ENCODE measurements around the gene SMPD2.

SMPD2 gene

DNA sequence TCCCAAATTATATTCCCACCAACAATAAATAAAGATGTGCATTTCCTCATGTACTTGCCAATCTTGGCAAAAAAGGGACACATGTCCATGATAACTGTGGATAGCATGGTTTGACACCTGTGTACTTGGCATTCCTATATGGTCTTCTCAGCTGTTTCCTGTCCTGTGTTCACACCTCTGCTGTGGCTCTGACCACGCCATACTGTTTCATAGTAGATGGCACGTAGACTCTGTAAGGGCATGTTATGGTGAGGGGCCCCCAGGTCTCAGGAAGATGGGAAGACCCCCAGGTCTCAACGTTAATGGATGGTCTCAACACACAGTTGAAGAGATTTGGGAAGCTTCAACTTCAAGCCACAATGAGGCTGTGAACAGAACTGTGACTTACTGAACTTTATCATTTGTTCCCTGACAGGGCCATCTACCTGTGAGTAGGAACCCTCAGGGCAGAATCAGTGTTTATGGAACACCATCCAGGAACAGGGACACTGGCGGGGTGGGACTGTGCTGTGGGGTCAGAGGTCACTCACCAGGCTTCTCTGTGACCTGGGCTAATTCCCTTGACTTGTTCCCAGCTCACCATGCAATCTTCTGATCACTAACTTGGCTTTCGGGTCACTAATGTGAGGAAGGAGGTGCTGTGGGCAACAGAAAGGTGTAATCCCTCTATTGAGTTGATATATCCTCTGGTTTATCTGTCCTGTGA is 30.7 kb downstream of the SMPD2 start:
- Histone ChIP-seq H3K27ac (replicated peaks) (no peak overlapping the region), H3K27me3 (ENCODE audit: insufficient read depth, poor library complexity, severe bottlenecking) (no peaks in the 10 kb centered on the region), H3K4me3 (replicated peaks; ENCODE audit: insufficient read depth, low read length) (no peak overlapping the region)
- TF ChIP-seq POLR2AphosphoS5 (IDR thresholded peaks at IDR 0.05; ENCODE audit: low read depth) (no peak), SPI1 (IDR thresholded peaks at IDR 0.05; ENCODE audit: borderline replicate concordance, low read depth) (no peak), GABPA (IDR thresholded peaks at IDR 0.05; ENCODE audit: low read depth) (no peak)
- TF ChIP-seq, protein P1, sequence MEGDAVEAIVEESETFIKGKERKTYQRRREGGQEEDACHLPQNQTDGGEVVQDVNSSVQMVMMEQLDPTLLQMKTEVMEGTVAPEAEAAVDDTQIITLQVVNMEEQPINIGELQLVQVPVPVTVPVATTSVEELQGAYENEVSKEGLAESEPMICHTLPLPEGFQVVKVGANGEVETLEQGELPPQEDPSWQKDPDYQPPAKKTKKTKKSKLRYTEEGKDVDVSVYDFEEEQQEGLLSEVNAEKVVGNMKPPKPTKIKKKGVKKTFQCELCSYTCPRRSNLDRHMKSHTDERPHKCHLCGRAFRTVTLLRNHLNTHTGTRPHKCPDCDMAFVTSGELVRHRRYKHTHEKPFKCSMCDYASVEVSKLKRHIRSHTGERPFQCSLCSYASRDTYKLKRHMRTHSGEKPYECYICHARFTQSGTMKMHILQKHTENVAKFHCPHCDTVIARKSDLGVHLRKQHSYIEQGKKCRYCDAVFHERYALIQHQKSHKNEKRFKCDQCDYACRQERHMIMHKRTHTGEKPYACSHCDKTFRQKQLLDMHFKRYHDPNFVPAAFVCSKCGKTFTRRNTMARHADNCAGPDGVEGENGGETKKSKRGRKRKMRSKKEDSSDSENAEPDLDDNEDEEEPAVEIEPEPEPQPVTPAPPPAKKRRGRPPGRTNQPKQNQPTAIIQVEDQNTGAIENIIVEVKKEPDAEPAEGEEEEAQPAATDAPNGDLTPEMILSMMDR (IDR thresholded peaks at IDR 0.05; ENCODE audit: insufficient read depth, low read length): no peak
- TF ChIP-seq, protein P2, sequence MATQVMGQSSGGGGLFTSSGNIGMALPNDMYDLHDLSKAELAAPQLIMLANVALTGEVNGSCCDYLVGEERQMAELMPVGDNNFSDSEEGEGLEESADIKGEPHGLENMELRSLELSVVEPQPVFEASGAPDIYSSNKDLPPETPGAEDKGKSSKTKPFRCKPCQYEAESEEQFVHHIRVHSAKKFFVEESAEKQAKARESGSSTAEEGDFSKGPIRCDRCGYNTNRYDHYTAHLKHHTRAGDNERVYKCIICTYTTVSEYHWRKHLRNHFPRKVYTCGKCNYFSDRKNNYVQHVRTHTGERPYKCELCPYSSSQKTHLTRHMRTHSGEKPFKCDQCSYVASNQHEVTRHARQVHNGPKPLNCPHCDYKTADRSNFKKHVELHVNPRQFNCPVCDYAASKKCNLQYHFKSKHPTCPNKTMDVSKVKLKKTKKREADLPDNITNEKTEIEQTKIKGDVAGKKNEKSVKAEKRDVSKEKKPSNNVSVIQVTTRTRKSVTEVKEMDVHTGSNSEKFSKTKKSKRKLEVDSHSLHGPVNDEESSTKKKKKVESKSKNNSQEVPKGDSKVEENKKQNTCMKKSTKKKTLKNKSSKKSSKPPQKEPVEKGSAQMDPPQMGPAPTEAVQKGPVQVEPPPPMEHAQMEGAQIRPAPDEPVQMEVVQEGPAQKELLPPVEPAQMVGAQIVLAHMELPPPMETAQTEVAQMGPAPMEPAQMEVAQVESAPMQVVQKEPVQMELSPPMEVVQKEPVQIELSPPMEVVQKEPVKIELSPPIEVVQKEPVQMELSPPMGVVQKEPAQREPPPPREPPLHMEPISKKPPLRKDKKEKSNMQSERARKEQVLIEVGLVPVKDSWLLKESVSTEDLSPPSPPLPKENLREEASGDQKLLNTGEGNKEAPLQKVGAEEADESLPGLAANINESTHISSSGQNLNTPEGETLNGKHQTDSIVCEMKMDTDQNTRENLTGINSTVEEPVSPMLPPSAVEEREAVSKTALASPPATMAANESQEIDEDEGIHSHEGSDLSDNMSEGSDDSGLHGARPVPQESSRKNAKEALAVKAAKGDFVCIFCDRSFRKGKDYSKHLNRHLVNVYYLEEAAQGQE (IDR thresholded peaks at IDR 0.05; ENCODE audit: insufficient replicate concordance, low read depth): no peak
- no peak for DNase-seq (ENCODE audit: low read depth in 1 of 2, low spot score in 1 of 2)

DNA sequence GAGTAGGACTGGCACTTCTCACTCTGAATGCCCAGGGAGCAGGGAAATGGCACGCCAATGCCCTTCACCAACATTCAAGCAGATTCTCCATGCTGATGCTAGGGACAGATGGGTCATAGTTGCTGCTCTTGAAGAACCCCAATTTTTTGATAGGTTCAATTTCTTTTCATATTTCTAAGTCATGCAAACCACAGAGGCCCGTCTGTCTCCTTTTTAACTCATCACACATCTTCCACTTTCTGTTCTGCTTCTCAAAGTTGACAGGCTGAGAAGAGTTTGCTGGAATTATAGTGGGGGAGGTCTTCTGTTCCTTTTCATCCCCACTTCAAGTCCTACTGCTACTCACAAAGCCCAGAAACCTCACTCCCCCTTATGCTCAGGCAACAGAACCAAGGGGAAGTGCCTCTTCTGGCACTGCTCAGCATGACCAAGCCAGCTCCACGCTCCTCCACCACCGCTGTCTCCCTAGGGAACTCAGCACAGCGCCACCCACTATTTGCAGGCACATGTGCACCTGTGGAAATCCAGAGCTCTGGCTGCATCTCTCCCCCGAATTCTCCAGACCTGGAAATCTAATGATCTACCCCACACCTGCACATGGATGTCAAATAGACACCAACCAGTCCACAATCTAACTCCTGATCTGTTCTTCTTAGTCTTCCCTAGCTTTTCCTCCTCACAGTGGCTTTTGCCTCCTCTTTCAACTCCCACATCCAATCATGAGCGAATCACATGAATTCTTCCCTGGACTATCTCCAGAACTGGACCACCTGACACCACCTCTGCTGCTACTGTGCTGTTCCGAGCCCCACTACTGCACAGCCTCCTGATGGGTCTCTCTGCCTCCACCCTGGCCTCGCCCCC is 31.8 kb downstream of the SMPD2 start:
- no peak overlapping the region for H3K27ac ChIP-seq (replicated peaks)
- TF ChIP-seq, protein P2 (IDR thresholded peaks at IDR 0.05; ENCODE audit: insufficient replicate concordance, low read depth): no peak
- TF ChIP-seq POLR2AphosphoS5 (IDR thresholded peaks at IDR 0.05; ENCODE audit: low read depth) (no peak), SPI1 (IDR thresholded peaks at IDR 0.05; ENCODE audit: borderline replicate concordance, low read depth) (no peak), GABPA (IDR thresholded peaks at IDR 0.05; ENCODE audit: low read depth) (no peak)
- TF ChIP-seq, protein P1 (IDR thresholded peaks at IDR 0.05; ENCODE audit: insufficient read depth, low read length): no peak
- H3K4me3 ChIP-seq (replicated peaks; ENCODE audit: insufficient read depth, low read length): no peak overlapping the region
- DNase-seq (ENCODE audit: low read depth in 1 of 2, low spot score in 1 of 2): no peak
- no peaks in the 10 kb centered on the region for H3K27me3 ChIP-seq (ENCODE audit: insufficient read depth, poor library complexity, severe bottlenecking)

DNA sequence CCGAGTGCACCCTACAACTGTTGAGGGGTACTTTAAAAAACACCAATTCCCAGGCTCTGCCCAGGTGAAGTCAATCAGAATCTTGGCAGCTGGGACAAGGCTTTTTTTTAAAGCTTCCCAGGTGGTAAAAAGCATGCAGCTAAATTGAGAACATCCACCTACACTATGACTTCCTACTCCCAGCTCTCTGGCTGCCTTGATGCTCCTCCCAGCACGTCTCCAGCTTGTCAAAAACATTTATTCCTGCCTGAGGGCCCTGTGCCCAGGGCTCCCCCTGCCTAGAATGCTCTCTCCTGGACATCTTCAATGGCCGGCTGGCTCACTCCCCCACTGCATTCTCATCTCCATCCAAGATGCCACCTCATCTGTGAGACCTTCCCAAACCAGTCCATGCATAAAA is 32.6 kb downstream of the SMPD2 start:
- DNase-seq (ENCODE audit: low read depth in 1 of 2, low spot score in 1 of 2): no peak
- no peak overlapping the region for H3K4me3 ChIP-seq (replicated peaks; ENCODE audit: insufficient read depth, low read length)
- TF ChIP-seq POLR2AphosphoS5 (IDR thresholded peaks at IDR 0.05; ENCODE audit: low read depth) (no peak), SPI1 (IDR thresholded peaks at IDR 0.05; ENCODE audit: borderline replicate concordance, low read depth) (no peak), GABPA (IDR thresholded peaks at IDR 0.05; ENCODE audit: low read depth) (no peak)
- TF ChIP-seq, protein P1 (IDR thresholded peaks at IDR 0.05; ENCODE audit: insufficient read depth, low read length): no peak
- TF ChIP-seq, protein P2 (IDR thresholded peaks at IDR 0.05; ENCODE audit: insufficient replicate concordance, low read depth): no peak
- H3K27ac ChIP-seq (replicated peaks): no peak overlapping the region
- H3K27me3 ChIP-seq (ENCODE audit: insufficient read depth, poor library complexity, severe bottlenecking): no peaks in the 10 kb centered on the region

All from HL-60 (cell line).